ENCODE data around the gene HIP1.

DNA sequence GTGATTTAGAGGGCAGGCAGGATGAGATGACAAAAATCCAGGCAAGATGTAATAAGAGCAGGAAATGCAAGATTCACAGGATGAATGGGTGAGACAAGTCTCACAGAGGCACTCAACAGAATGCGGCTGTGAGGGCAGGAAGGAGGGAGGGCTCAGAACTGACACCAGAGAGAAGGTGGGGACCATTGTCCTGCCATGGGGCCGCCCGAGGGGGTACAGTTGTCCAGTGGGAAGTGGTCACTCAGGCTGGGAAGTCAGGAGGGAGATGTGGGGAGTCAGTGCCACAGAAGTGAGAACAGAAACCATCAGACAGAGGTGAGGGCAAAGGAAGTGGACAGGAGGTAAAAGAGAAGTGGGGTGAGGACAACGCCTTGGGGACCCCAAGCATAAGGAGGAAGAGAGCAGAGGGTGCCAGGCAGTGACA is 8.9 kb downstream of the HIP1 start:
- TF ChIP-seq, protein P1, sequence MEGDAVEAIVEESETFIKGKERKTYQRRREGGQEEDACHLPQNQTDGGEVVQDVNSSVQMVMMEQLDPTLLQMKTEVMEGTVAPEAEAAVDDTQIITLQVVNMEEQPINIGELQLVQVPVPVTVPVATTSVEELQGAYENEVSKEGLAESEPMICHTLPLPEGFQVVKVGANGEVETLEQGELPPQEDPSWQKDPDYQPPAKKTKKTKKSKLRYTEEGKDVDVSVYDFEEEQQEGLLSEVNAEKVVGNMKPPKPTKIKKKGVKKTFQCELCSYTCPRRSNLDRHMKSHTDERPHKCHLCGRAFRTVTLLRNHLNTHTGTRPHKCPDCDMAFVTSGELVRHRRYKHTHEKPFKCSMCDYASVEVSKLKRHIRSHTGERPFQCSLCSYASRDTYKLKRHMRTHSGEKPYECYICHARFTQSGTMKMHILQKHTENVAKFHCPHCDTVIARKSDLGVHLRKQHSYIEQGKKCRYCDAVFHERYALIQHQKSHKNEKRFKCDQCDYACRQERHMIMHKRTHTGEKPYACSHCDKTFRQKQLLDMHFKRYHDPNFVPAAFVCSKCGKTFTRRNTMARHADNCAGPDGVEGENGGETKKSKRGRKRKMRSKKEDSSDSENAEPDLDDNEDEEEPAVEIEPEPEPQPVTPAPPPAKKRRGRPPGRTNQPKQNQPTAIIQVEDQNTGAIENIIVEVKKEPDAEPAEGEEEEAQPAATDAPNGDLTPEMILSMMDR (IDR thresholded peaks at IDR 0.05): no peak
- no peak for TF ChIP-seq EP300 (IDR thresholded peaks at IDR 0.05)
- no peak for TF ChIP-seq POLR2A (IDR thresholded peaks at IDR 0.05)
- no peak for TF ChIP-seq POLR2AphosphoS5 (IDR thresholded peaks at IDR 0.05)

All from sigmoid colon (tissue), 4 donors.